ENCODE measurements around the gene MYO1D.

DNA sequence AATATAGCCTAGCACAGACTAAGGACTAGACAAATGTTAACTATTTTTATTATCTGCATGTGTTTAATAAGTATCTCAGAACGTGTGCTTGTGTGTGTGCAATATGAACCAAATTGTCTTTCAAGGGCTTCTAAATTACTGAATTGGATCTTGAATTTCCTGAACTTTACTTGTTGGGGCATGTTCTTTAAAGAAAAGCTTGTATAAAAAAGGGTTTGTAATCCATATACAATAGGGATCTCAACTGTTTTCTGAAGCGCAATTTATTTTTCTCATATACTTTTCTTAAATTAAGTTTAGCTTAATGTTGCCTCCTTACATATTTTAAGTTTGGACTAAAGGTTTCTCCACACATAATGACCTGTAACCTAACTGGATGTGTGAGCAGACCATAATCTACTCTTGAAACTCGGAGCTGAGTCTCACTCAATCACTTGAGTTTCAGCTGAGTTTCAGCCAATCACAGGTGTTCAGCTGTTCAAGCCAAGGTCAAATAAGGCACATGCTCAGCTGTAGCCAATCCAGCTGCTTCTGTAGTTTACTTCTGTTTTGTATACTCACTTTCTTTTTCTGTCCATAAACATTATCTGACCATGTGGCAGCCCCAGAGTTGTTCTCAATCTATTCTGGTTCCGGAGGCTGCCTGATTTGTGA is 317.8 kb downstream of the MYO1D start:
- no peak for TF ChIP-seq TCF12 (IDR thresholded peaks at IDR 0.05; ENCODE audit: low read depth)
- TF ChIP-seq, protein P1, sequence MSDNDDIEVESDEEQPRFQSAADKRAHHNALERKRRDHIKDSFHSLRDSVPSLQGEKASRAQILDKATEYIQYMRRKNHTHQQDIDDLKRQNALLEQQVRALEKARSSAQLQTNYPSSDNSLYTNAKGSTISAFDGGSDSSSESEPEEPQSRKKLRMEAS (IDR thresholded peaks at IDR 0.05) = no peak

All from Ishikawa (cell line).